Measurements from ENCODE around the gene C11orf68. TPM values are rescaled to one million over a fixed set of nuclear protein-coding genes. Genes with fewer than 3 reads are reported as not detected.

Gene C11orf68
- total RNA-seq, 1 donor from 2014 or later: 6.9 TPM

DNA sequence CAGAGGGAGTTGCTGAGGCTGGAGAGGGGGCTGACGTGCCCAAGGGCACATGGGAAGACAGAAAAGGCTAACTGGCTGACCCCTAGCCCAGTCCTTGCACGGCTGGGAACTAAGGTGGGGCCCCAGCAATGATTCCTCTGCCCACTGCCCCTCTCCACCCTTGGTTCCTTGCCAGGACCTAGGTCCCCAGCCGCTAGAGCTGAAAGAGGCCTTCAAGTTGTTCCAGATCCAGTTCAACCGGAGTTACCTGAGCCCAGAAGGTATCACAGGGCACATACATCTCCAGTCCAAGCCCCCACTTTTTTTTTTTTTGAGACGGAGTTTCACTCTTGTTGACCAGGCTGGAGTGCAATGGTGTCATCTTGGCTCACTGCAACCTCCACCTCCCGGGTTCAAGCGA lies 38.8 kb downstream of the C11orf68 start:
- Mint-ChIP-seq H3K27me3 (ENCODE audit: insufficient read depth, low read depth) (peaks cover 11% of the 10 kb centered on the region), H3K9me3 (no peaks in the 10 kb centered on the region), H3K4me3 (no peak overlapping the region), H3K4me1 (peaks cover 7% of the 10 kb centered on the region), H3K36me3 (peaks cover 12% of the 10 kb centered on the region), H3K27ac (no peak overlapping the region)
- Histone ChIP-seq H4K20me1 (ENCODE audit: low read depth) (peaks cover 13% of the 10 kb centered on the region), H3K79me2 (ENCODE audit: low read depth) (no peaks in the 10 kb centered on the region), H3K4me2 (no peak overlapping the region), H3K9ac (no peak overlapping the region), H3F3A (ENCODE audit: low read depth) (peaks cover 3% of the 10 kb centered on the region), H3K4me1 (no peaks in the 10 kb centered on the region), H3K36me3 (peaks cover 4% of the 10 kb centered on the region), H3K4me3 (no peak overlapping the region), H3K9me3 (ENCODE audit: low read depth) (no peaks in the 10 kb centered on the region), H3K27me3 (no peaks in the 10 kb centered on the region), H2AFZ (replicated peaks) (no peak overlapping the region), H3K27ac (no peak overlapping the region)
- no peak for TF ChIP-seq EZH2phosphoT487 (IDR thresholded peaks at IDR 0.05)
- TF ChIP-seq, protein P1, sequence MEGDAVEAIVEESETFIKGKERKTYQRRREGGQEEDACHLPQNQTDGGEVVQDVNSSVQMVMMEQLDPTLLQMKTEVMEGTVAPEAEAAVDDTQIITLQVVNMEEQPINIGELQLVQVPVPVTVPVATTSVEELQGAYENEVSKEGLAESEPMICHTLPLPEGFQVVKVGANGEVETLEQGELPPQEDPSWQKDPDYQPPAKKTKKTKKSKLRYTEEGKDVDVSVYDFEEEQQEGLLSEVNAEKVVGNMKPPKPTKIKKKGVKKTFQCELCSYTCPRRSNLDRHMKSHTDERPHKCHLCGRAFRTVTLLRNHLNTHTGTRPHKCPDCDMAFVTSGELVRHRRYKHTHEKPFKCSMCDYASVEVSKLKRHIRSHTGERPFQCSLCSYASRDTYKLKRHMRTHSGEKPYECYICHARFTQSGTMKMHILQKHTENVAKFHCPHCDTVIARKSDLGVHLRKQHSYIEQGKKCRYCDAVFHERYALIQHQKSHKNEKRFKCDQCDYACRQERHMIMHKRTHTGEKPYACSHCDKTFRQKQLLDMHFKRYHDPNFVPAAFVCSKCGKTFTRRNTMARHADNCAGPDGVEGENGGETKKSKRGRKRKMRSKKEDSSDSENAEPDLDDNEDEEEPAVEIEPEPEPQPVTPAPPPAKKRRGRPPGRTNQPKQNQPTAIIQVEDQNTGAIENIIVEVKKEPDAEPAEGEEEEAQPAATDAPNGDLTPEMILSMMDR (IDR thresholded peaks at IDR 0.05): no peak
- DNase-seq (ENCODE audit: low spot score): no peak

DNA sequence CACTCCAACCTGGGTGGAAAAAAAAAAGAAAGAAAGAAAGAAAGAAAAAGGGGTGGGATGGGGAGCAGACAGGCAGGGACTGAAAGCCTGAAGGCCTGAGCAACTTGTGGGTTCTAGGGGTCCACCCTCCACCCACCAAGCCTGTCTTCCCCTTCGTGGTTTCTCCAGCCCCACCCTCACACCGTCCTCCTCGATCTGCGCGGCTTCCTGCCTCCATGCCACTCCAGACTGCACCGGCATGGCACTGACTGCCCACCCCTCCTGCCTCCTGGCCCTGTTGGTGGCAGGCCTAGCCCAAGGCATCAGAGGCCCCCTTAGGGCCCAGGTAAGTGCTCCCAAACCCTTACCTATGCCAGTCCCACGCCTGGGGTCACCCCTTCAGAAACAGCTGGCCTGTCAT lies 39.2 kb downstream of the C11orf68 start, which contains the start of gene CTSW:
CTSW (plus strand) TSS at position 221 of the 400 bp plus-strand sequence; CDS start at position 239, 18 bp downstream.
- H3K36me3 Mint-ChIP-seq: peaks cover 11% of the 10 kb centered on the region
- Histone ChIP-seq H4K20me1 (ENCODE audit: low read depth) (peaks cover 10% of the 10 kb centered on the region), H3F3A (ENCODE audit: low read depth) (no peaks in the 10 kb centered on the region), H3K4me3 (no peak within 1 kb of the TSS), H3K27ac (no peak within 1 kb of the TSS), H3K27me3 (no peaks in the 10 kb centered on the region), H3K4me2 (no peak within 1 kb of the TSS), H3K79me2 (ENCODE audit: low read depth) (no peaks in the 10 kb centered on the region), H3K36me3 (peaks cover 4% of the 10 kb centered on the region), H3K9ac (no peak within 1 kb of the TSS), H3K9me3 (ENCODE audit: low read depth) (no peaks in the 10 kb centered on the region), H3K4me1 (no peaks in the 10 kb centered on the region), H2AFZ (replicated peaks) (no peak within 1 kb of the TSS)
- no peaks in the 10 kb centered on the region for H3K9me3 Mint-ChIP-seq
- no peak for TF ChIP-seq EZH2phosphoT487 (IDR thresholded peaks at IDR 0.05)
- TF ChIP-seq, protein P1 (IDR thresholded peaks at IDR 0.05): no peak
- no peak for TF ChIP-seq EZH2 (IDR thresholded peaks at IDR 0.05)
- no peak for DNase-seq (ENCODE audit: low spot score)
- H3K27ac Mint-ChIP-seq: no peak within 1 kb of the TSS
- H3K4me1 Mint-ChIP-seq: peaks cover 6% of the 10 kb centered on the region
- H3K4me3 Mint-ChIP-seq: peak within 1 kb of the TSS; percentile 5
- peaks cover 11% of the 10 kb centered on the region for H3K27me3 Mint-ChIP-seq (ENCODE audit: insufficient read depth, low read depth)

DNA sequence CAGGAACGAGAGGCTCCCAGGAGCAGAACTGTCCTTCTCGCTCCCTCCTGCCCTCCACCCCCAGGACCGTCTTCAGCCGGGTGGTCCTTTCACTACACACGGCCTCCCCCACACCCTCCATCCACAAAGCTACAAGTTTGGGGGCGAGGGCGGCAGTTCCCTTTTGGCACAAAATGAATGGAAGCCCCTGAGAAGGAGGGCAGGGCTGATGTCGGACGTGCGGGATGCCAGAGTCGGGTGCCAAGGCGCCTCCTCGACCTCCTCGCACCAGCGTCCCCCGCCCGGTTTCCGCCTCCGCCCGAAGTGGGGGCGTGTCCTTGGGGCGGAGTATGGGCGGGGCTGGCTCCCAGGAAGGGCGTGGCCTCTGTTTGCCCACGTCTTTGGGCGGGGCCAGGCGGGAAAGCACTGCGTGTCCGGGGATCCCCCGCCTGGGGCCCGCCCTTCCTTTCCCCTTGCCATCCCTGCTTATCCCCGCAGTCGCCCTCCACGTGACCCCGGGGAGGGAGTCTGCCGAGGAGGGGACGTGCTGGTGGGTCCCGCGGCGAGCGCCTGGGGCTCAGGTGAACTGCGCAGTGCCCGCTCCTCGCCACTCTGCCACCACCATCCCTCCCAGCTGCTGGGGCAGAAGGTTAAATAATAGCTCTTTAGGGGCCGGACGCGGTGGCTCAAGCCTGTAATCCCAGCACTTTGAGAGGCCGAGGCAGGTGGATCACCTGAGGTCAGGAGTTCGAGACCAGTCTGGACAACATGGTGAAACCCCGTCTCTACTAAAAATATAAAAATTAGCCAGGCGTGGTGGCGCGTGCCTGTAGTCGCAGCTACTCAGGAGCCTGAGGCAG lies 45.3 kb downstream of the C11orf68 start:
- Histone ChIP-seq H3K9me3 (ENCODE audit: low read depth) (no peaks in the 10 kb centered on the region), H3K4me3 (peak overlapping the region; percentile 67), H3K27me3 (peaks cover 17% of the 10 kb centered on the region), H3K4me2 (peak overlapping the region; percentile 97), H2AFZ (replicated peaks) (peak overlapping the region; percentile 64), H3F3A (ENCODE audit: low read depth) (peaks cover 14% of the 10 kb centered on the region), H3K36me3 (no peaks in the 10 kb centered on the region), H4K20me1 (ENCODE audit: low read depth) (no peaks in the 10 kb centered on the region), H3K79me2 (ENCODE audit: low read depth) (no peaks in the 10 kb centered on the region), H3K4me1 (peaks cover 4% of the 10 kb centered on the region), H3K9ac (no peak overlapping the region), H3K27ac (no peak overlapping the region)
- peak; percentile 59 for TF ChIP-seq EZH2 (IDR thresholded peaks at IDR 0.05)
- TF ChIP-seq, protein P1 (IDR thresholded peaks at IDR 0.05): no peak
- Mint-ChIP-seq H3K36me3 (no peaks in the 10 kb centered on the region), H3K4me1 (peaks cover 23% of the 10 kb centered on the region), H3K9me3 (no peaks in the 10 kb centered on the region), H3K27ac (peak overlapping the region; percentile 38), H3K4me3 (peak overlapping the region; percentile 83), H3K27me3 (ENCODE audit: insufficient read depth, low read depth) (peaks cover 19% of the 10 kb centered on the region)
- DNase-seq (ENCODE audit: low spot score): peak; percentile 96

Data from neural progenitor cell (in vitro differentiated cells).